DMS79 treated with DMSO at 0.1 percent for 48 hours (cell line): ENCODE data around the gene DIAPH1.

Source experiments
- DNase-seq: peaks from one replicate; lab custom pipeline; 2025; lab: John Stamatoyannopoulos, UW

DIAPH1 gene

GRCh38 chr5:141484310-141484640, 134.5 kb downstream of the DIAPH1 start:
- DNase-seq: peak; percentile 44

- no peak for DNase-seq
These were observed 134.9 kb downstream of the DIAPH1 start for GRCh38 chr5:141483902-141484301.

- DNase-seq: no peak
These were observed 139.0 kb downstream of the DIAPH1 start for GRCh38 chr5:141479776-141480175.

GRCh38 chr5:141478321-141478945, 140.4 kb downstream of the DIAPH1 start:
- no peak for DNase-seq

GRCh38 chr5:141477815-141478214, 141.0 kb downstream of the DIAPH1 start:
- no peak for DNase-seq

GRCh38 chr5:141477044-141477575, 141.7 kb downstream of the DIAPH1 start:
- DNase-seq: no peak

- DNase-seq: peak; percentile 20
These were observed 142.5 kb downstream of the DIAPH1 start for GRCh38 chr5:141476132-141476911.

- DNase-seq: peak; percentile 76
These were observed 143.1 kb downstream of the DIAPH1 start, which contains the start of gene PCDHGC3 for GRCh38 chr5:141475625-141476131. PCDHGC3 (plus strand) TSS chr5:141475966; CDS start chr5:141476117, 151 bp downstream.

- no peak for DNase-seq
These were observed 153.4 kb downstream of the DIAPH1 start for GRCh38 chr5:141465351-141465750.
